Measurements from ENCODE around the gene PDE6A.
"Not testable (repeated sequence)": the region's sequence is repeated elsewhere in the genome, so short reads cannot be mapped to it uniquely, and the experiment has no call there.

PDE6A gene

GRCh38 chr5:149892594-149892993, 52.0 kb downstream of the PDE6A start:
- DNase-seq: no peak

GRCh38 chr5:149888280-149888679, 56.3 kb downstream of the PDE6A start:
- no peak for DNase-seq

GRCh38 chr5:149887622-149888183, 56.9 kb downstream of the PDE6A start:
- DNase-seq: no peak

- no peak for DNase-seq
These were observed 57.7 kb downstream of the PDE6A start for GRCh38 chr5:149886692-149887470.

- DNase-seq: no peak
These were observed 58.5 kb downstream of the PDE6A start for GRCh38 chr5:149886060-149886459.

GRCh38 chr5:149885513-149885912, 59.1 kb downstream of the PDE6A start:
- no peak for DNase-seq

GRCh38 chr5:149883550-149883949, 61.0 kb downstream of the PDE6A start:
- DNase-seq: no peak

GRCh38 chr5:149882633-149883032, 62.0 kb downstream of the PDE6A start:
- not testable (repeated sequence) for DNase-seq

GRCh38 chr5:149881874-149882273, 62.7 kb downstream of the PDE6A start:
- DNase-seq: no peak

GRCh38 chr5:149881069-149881622, 63.4 kb downstream of the PDE6A start:
- DNase-seq: no peak

GRCh38 chr5:149879593-149879992, 65.0 kb downstream of the PDE6A start:
- not testable (repeated sequence) for DNase-seq

- no peak for DNase-seq
These were observed 66.2 kb downstream of the PDE6A start for GRCh38 chr5:149878371-149878770.

GRCh38 chr5:149873896-149874295, 70.7 kb downstream of the PDE6A start:
- DNase-seq: no peak

- DNase-seq: no peak
These were observed 72.1 kb downstream of the PDE6A start for GRCh38 chr5:149872351-149873040.

GRCh38 chr5:149871471-149871870, 73.1 kb downstream of the PDE6A start:
- no peak for DNase-seq

- no peak for DNase-seq
These were observed 73.9 kb downstream of the PDE6A start for GRCh38 chr5:149870697-149871096.

- DNase-seq: no peak
These were observed 74.4 kb downstream of the PDE6A start for GRCh38 chr5:149870232-149870631.

- no peak for DNase-seq
These were observed 75.2 kb downstream of the PDE6A start for GRCh38 chr5:149869411-149869821.

- no peak for DNase-seq
These were observed 78.8 kb downstream of the PDE6A start for GRCh38 chr5:149865746-149866145.

- no peak for DNase-seq
These were observed 80.8 kb downstream of the PDE6A start for GRCh38 chr5:149863830-149864229.

GRCh38 chr5:149863176-149863575, 81.4 kb downstream of the PDE6A start:
- DNase-seq: no peak

- DNase-seq: no peak
These were observed 83.7 kb downstream of the PDE6A start for GRCh38 chr5:149860801-149861322.

GRCh38 chr5:149859746-149860145, 84.8 kb downstream of the PDE6A start:
- no peak for DNase-seq

All from stimulated activated CD4-positive, alpha-beta T cell treated with anti-CD3 and anti-CD28 coated beads, Interleukin-2, amount 100 ng/mL, for 48 hours (primary cell).